Activated CD4-positive, alpha-beta T cell treated with anti-CD3 and anti-CD28 coated beads for 36 hours (primary cell): Measurements from ENCODE around the gene DFFA. TPM values are rescaled to one million over a fixed set of nuclear protein-coding genes. Genes with fewer than 3 reads are reported as not detected.
A peak's percentile ranks its signal among the peaks of the same experiment; 100 is the strongest.
"Not testable (repeated sequence)": the region's sequence is repeated elsewhere in the genome, so short reads cannot be mapped to it uniquely, and the experiment has no call there.

Source experiments
- ATAC-seq: fragments of 200-7000 bp; cut with Tn5 transposase; one replicate; pipeline ENCODE4 v1.10.0; 2021; ENCODE audit warnings: mild to moderate bottlenecking, moderate library complexity
- CTCF ChIA-PET: fragments of 350-600 bp; sonication (Branson Sonifier 250); formaldehyde crosslinking; loops from one replicate; lab custom pipeline; 2021; ENCODE audit warnings: antibody characterized with exemption; lab: Charles Lee
- POLR2A ChIA-PET: fragments of 350-600 bp; sonication (Branson Sonifier 250); formaldehyde crosslinking; loops from one replicate; lab custom pipeline; 2021; ENCODE audit warnings: antibody characterized with exemption, inconsistent platforms; lab: Charles Lee
- DNase-seq: peaks from one replicate; pipeline ENCODE4 v3.0.0-alpha.2; 2020
- H3K27ac Mint-ChIP-seq: one replicate; pipeline ENCODE4 v1.8.0; 2021; ENCODE audit warnings: mixed read lengths
- H3K27me3 Mint-ChIP-seq: one replicate; pipeline ENCODE4 v1.8.0; 2021; ENCODE audit warnings: mixed read lengths
- H3K36me3 Mint-ChIP-seq: one replicate; pipeline ENCODE4 v1.8.0; 2021; ENCODE audit warnings: low read depth, mixed read lengths
- H3K4me1 Mint-ChIP-seq: one replicate; pipeline ENCODE4 v1.8.0; 2021; ENCODE audit warnings: mixed read lengths
- H3K4me3 Mint-ChIP-seq: one replicate; pipeline ENCODE4 v1.8.0; 2021; ENCODE audit warnings: mild to moderate bottlenecking, moderate library complexity, mixed read lengths
- H3K9me3 Mint-ChIP-seq: one replicate; pipeline ENCODE4 v1.8.0; 2021; ENCODE audit warnings: low read depth, mixed read lengths
- intact Hi-C, 2 experiments: fragments of 100-400 bp; cut with DNase I in 1 of 2; cut with micrococcal nuclease in 1 of 2; formaldehyde crosslinking; loops; one replicate each; pipeline versions ENCODE4 v1.14.2 to v1.15.1; 2022 to 2024; cut with DNase I, micrococcal nuclease
- total RNA-seq, 2 experiments: library from RNA; stranded (reverse); gene quantifications; one replicate each; pipeline ENCODE4 v1.2.3, GENCODE V29; 2021

DFFA gene
- total RNA-seq, 2 experiments from 2014 or later: 45.7 to 46.4 TPM

DNA sequence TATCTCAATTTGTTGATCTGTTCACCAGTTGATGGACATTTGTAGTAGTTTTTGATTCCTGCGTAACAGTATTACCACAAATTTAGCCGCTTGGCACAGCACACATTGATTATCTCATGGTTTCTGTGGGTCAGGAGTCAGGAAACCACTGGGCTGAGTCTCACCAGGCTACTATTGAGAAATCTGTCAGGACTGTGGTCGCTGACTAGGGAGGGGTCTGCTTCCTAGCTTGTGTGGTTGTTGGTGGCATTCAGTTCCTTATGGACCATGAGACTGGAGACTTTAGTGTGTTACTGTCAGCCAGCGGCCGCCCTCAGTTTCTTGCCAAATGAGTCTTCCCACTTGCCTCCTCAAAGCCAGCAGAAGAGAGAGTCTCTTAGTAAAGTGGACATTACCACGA, 12.2 kb upstream of the DFFA start:
- Mint-ChIP-seq H3K36me3 (peaks cover 7% of the 10 kb centered on the region), H3K9me3 (no peaks in the 10 kb centered on the region), H3K27me3 (no peaks in the 10 kb centered on the region), H3K27ac (no peak overlapping the region), H3K4me1 (peaks cover 6% of the 10 kb centered on the region), H3K4me3 (no peak overlapping the region)
- intact Hi-C loops: no loop called here
- DNase-seq (no peak), ATAC-seq (no peak)
- ChIA-PET CTCF (interaction anchor here (3.4 kb wide), 1 partner anchor 10 kb away, joined by 26 read pairs; no protein-coding TSS in a partner anchor), POLR2A (no interaction called here)

DNA sequence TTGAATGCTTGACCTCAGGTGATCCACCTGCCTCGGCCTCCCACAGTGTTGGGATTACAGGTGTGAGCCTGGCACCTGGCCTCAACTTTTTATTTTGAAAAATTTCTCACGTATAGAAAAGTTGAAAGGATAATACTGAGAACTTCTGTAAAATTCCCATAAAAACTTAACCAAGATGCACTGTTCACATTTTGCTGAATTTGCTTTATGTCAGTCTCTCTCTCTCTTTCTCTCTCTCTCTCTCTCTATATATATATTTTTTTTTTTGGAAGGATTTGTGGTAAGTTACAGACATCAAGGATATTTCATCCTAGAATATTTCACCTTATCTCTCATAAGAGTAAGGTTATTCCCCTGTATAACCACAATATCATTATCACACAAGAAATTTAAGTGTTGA, 8.3 kb upstream of the DFFA start:
- Mint-ChIP-seq H3K27ac (no peak overlapping the region), H3K4me3 (no peak overlapping the region), H3K9me3 (no peaks in the 10 kb centered on the region), H3K27me3 (no peaks in the 10 kb centered on the region), H3K36me3 (peaks cover 3% of the 10 kb centered on the region), H3K4me1 (peaks cover 21% of the 10 kb centered on the region)
- ATAC-seq (no peak), DNase-seq (no peak)
- ChIA-PET POLR2A (no interaction called here), CTCF (no interaction called here)
- intact Hi-C loops: no loop called here

DNA sequence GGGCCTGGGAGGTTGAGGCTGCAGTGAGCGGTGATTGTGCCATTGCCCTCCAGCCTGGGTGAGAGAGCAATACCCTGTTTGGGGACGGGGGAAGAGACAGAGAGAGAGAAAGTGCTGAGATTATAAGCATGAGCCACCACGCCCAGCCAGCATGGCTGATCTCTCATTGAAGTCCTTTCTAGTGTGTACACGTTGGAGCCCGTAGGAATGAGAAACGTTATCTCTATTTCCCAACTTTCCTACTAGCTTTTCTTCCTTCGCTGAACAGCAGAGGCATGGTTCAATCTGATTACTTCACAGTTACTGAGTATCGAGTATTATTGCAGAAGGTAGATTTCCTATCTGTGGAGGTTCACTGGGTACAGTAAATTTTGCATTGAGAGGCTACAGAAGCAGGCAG, 7.0 kb upstream of the DFFA start:
- no peaks in the 10 kb centered on the region for H3K27me3 Mint-ChIP-seq
- H3K36me3 Mint-ChIP-seq: no peaks in the 10 kb centered on the region
- ATAC-seq: no peak
- POLR2A ChIA-PET: no interaction called here
- peaks cover 25% of the 10 kb centered on the region for H3K4me1 Mint-ChIP-seq
- intact Hi-C loops: loop anchor here (10.0 kb wide), 2 partner anchors 84 to 1326 kb away; partner anchors contain the start of genes CLCN6 (in 1 of the 2), MTHFR (in 1 of the 2) and PGD (in 1 of the 2)
- no peak for DNase-seq
- no peak overlapping the region for H3K4me3 Mint-ChIP-seq
- CTCF ChIA-PET: interaction anchor here (2.3 kb wide), 1 partner anchor 16 kb away, joined by 17 read pairs; no protein-coding TSS in a partner anchor
- no peaks in the 10 kb centered on the region for H3K9me3 Mint-ChIP-seq
- no peak overlapping the region for H3K27ac Mint-ChIP-seq

DNA sequence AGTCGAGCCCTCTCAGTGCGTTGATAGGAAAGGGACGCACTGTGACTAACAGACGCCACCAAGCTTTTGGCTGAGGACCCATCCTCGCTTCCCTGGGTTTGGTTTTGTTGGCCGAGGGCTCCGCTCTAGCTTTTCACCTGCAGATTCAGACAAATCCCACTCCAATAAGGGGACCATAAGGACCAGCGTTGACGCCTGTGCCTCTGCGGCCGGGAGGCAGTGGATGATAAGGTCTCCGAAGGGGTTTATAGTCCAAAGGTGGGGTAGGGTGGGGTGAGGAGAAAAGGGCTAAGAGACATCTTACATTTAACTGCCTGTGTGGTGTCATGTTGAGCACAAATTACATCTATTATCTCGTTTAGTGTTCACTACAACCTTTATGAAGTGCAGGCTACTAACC, 3.2 kb upstream of the DFFA start:
- Mint-ChIP-seq H3K4me1 (peaks cover 40% of the 10 kb centered on the region), H3K9me3 (no peaks in the 10 kb centered on the region), H3K27ac (peak overlapping the region; percentile 90), H3K4me3 (peak overlapping the region; percentile 99), H3K36me3 (no peaks in the 10 kb centered on the region), H3K27me3 (no peaks in the 10 kb centered on the region)
- ChIA-PET POLR2A (no interaction called here), CTCF (interaction anchor here (0.8 kb wide), 1 partner anchor 403 kb away, joined by 3 read pairs; no protein-coding TSS in a partner anchor)
- intact Hi-C loops: loop anchor here (2.0 to 10.0 kb wide), 4 partner anchors 19 to 1329 kb away; partner anchors contain the start of genes CLCN6 (in 1 of the 2), MTHFR (in 1 of the 2), MTOR (in 1 of the 2) and PGD (in 1 of the 2)
- no peak for DNase-seq
- peak; percentile 0 for ATAC-seq

DNA sequence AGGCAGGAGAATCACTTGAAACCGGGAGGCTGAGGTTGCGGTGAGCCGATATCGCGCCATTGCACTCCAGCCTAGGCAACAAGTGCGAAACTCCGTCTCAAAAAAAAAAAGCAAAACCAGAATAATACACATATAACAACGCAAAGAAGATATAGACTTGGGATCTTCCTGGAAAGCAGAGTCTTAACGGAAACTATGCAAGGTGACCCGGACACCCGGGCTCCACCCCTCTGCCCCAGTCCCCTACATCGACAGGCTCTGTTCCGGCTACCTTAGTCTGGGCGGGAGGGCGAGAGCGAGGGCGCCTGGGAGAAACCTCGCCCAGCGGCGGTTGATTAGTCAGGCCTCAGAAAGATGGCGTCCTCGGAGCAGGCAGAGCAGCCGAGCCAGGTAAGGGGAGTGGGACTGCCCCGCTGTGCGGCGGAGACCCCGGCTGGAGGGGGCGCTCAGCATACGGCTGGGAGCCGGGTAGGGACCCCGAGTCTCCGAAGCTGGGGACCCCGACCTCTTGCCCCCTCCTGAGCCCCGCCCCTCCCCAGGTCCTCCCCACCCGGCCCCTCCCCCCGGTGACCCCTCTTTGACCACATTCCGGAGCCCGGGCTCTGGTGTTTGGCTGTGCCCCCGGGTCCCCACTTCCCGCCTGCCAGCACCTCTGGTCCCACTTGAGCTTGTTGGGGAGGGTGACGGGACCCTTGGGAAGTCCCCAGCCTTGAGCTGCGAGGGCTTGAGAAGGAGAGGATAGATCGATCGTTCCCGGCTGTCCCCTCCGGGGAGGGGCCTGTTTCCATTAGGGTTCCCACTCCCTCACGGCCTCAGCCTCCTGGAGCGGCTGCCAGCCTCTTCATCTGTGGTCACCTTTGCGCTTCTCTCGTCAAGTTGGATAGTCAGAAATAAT, 2.5 kb upstream of the DFFA start, which contains the start of gene PEX14:
Gene PEX14 (plus strand): TSS at position 338 of the 895 bp plus-strand sequence. CDS start 17 bp downstream, at position 355.
- Mint-ChIP-seq H3K27ac (peak within 1 kb of the TSS; percentile 91), H3K9me3 (no peaks in the 10 kb centered on the region), H3K36me3 (no peaks in the 10 kb centered on the region), H3K4me3 (peak within 1 kb of the TSS; percentile 99), H3K27me3 (no peaks in the 10 kb centered on the region), H3K4me1 (peaks cover 40% of the 10 kb centered on the region)
- ATAC-seq (peak; percentile 87), DNase-seq (peak; percentile 95)
- intact Hi-C loops: loop anchor here (1.0 to 10.0 kb wide), 10 partner anchors 20 to 1330 kb away; partner anchors contain the start of genes CLCN6 (in 1 of the 2), KIF1B (in 1 of the 2), MTHFR (in 1 of the 2) and MTOR (in 1 of the 2)
- CTCF ChIA-PET: interaction anchor here (0.8 kb wide), 1 partner anchor 403 kb away, joined by 3 read pairs; no protein-coding TSS in a partner anchor
- POLR2A ChIA-PET: no interaction called here

DNA sequence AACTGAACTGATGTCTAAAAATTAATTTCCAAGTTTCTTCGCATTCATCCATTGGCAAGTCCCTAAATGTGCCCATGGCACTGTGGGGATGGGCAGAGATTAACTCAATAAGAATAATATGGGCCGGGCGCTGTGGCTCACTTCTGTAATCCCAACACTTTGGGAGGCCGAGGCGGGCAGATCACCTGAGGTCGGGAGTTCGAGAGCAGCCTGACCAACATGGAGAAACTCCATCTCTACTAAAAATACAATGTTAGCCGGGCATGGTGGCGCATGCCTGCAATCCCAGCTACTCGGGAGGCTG, 1.9 kb upstream of the DFFA start:
- Mint-ChIP-seq H3K4me1 (peaks cover 37% of the 10 kb centered on the region), H3K4me3 (peak overlapping the region; percentile 99), H3K27ac (peak overlapping the region; percentile 91)
- ATAC-seq, DNase-seq, POLR2A ChIA-PET, H3K9me3 Mint-ChIP-seq, H3K36me3 Mint-ChIP-seq, H3K27me3 Mint-ChIP-seq: not testable (repeated sequence)
- intact Hi-C loops: loop anchor here (1.0 to 10.0 kb wide), 10 partner anchors 21 to 1331 kb away; partner anchors contain the start of genes CLCN6 (in 1 of the 2), KIF1B (in 1 of the 2), MTHFR (in 1 of the 2) and MTOR (in 1 of the 2)
- CTCF ChIA-PET: interaction anchor here (1.1 kb wide), 1 partner anchor 36 kb away, joined by 3 read pairs; no protein-coding TSS in a partner anchor

DNA sequence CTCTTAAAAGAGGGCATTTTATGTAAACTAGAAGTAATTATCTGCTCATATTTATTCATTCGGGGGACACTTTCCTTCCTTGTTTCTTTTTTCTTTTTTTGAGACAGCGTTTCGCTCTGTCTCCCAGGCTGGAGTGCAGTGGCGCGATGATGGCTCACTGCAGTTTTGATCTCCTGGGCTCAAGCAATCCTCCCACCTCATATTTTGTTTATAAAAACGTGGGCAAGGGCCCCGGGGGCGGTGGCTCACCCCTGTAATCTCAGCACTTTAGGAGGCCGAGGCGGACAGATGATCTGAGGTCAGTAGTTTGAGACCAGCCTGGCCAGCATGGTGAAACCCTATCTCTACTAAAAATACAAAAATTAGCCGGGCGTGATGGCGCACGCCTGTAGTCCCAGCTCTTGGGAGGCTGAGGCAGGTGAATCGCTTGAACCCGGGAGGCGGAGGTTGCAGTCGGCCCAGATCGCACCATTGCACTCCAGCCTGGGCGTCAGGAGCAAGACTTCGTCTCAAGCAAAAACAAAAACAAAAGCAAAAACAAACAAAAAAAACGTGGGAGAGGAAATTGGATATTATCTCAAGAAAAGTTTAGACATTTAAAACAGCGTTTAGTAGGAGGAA, 926 bp upstream of the DFFA start:
- Mint-ChIP-seq H3K36me3 (peaks cover 10% of the 10 kb centered on the region), H3K4me3 (peak overlapping the region; percentile 97), H3K4me1 (peaks cover 38% of the 10 kb centered on the region), H3K27ac (peak overlapping the region; percentile 92), H3K9me3 (no peaks in the 10 kb centered on the region), H3K27me3 (no peaks in the 10 kb centered on the region)
- no peak for DNase-seq
- no peak for ATAC-seq
- intact Hi-C loops: loop anchor here (2.0 to 10.0 kb wide), 5 partner anchors 42 to 1332 kb away; partner anchors contain the start of genes CENPS (in 1 of the 2), CLCN6 (in 1 of the 2), MTHFR (in 1 of the 2) and PGD (in 1 of the 2)
- POLR2A ChIA-PET: no interaction called here
- CTCF ChIA-PET: interaction anchor here (1.1 to 2.1 kb wide), 4 partner anchors 22 to 44 kb away, joined by 3 to 7 read pairs (median 4); no protein-coding TSS in a partner anchor

DNA sequence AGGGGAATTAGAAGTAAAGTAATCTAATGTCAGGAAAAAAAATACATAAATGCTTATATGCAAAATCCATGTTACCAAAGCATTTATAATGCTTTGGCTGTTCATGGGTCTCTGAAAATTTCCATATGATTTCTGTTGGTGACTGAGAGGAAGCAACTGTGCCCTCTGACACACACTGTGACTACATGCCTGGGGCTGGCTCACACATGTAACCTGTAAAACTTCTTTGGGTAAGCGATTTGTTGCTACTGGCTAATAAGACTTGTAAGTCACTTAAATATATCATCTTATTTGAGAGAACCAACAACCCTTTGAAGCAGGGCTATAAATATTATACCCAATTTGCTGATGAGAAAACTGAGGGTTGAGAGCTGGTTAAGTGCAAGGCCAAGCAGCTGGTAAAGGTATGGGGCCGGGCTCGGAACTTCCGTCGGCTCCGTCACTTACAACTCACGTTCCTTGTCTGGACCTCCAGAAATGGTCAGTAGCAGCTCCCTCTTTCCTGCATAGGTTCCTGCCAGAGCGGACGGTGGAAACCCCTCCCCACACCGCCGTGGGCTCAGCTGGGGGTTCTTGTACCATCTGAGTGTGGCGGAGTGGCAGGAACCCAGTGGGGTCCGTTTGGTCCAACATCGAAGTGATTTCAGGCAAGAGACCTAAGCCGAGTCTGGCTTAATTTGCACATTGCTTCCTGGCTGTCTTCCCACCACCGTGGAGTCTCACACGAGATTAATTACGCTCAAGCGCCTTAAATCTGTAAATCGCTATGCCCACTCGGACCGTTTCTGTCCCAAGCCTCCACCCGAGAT, 714 bp downstream of the DFFA start:
- ChIA-PET POLR2A (no interaction called here), CTCF (interaction anchor here (0.8 to 2.1 kb wide), 4 partner anchors 23 to 42 kb away, joined by 3 to 7 read pairs (median 5); no protein-coding TSS in a partner anchor)
- no peaks in the 10 kb centered on the region for H3K9me3 Mint-ChIP-seq
- H3K4me1 Mint-ChIP-seq: peaks cover 31% of the 10 kb centered on the region
- DNase-seq (peak; percentile 12), ATAC-seq (no peak)
- H3K27ac Mint-ChIP-seq: peak overlapping the region; percentile 92
- no peaks in the 10 kb centered on the region for H3K27me3 Mint-ChIP-seq
- intact Hi-C loops: loop anchor here (1.0 to 10.0 kb wide), 13 partner anchors 40 to 1333 kb away; partner anchors contain the start of genes CENPS (in 2 of the 2), CLCN6 (in 1 of the 2), CTNNBIP1 (in 1 of the 2) and EXOSC10 (in 1 of the 2)
- H3K36me3 Mint-ChIP-seq: peaks cover 21% of the 10 kb centered on the region
- peak overlapping the region; percentile 97 for H3K4me3 Mint-ChIP-seq

DNA sequence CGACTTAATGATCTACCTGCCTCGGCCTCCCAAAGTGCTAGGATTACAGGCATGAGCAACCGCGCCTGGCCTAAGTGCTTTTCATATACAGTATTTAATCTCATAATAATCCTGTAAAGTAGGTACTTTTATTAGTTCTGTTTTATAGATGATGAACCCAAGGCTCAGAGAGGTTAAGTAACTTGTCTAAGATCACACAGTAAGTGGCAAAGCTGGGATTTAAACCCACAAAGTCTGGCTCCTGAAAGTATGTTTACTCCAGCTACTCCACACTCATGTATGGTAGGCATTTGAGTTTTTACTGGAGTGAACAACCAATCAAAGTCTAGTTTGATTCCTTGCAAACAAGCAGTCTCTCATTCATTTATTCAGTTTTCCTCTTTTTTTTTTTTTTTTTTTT, 2.3 kb downstream of the DFFA start:
- H3K4me1 Mint-ChIP-seq: peaks cover 21% of the 10 kb centered on the region
- intact Hi-C loops: loop anchor here (5.0 to 10.0 kb wide), 4 partner anchors 75 to 1335 kb away; partner anchors contain the start of genes CLCN6 (in 1 of the 2), MTHFR (in 1 of the 2), PGD (in 1 of the 2) and SLC25A33 (in 1 of the 2)

DNA sequence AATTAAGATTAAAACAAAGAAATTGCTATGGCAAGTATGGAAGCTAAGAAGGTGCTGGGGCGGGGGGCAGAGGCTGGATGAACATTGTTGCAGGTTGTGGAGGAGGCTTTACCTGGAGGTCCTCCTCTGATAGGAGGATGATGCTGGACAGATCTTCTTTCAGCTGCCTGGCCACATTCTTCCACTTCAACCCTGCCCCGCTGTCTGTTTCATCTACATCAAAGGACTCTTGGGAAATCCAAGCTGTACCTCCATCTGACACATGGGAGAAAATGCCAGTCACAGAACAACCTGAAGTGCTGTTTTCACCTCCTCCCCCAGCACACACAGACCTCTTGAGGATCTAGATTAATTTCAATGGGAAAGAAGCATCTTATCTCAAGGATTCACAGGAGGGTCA, 5.3 kb downstream of the DFFA start:
- no peak overlapping the region for H3K27ac Mint-ChIP-seq
- peaks cover 37% of the 10 kb centered on the region for H3K36me3 Mint-ChIP-seq
- DNase-seq (no peak), ATAC-seq (no peak)
- no peak overlapping the region for H3K4me3 Mint-ChIP-seq
- H3K27me3 Mint-ChIP-seq: no peaks in the 10 kb centered on the region
- CTCF ChIA-PET: interaction anchor here (0.7 kb wide), 1 partner anchor 99 kb away, joined by 5 read pairs; no protein-coding TSS in a partner anchor
- POLR2A ChIA-PET: no interaction called here
- intact Hi-C loops: no loop called here
- peaks cover 7% of the 10 kb centered on the region for H3K4me1 Mint-ChIP-seq
- H3K9me3 Mint-ChIP-seq: no peaks in the 10 kb centered on the region

More for the DNA sequence above, 2.3 kb downstream of the DFFA start:
- no peaks in the 10 kb centered on the region for H3K9me3 Mint-ChIP-seq
- no peak overlapping the region for H3K27ac Mint-ChIP-seq
- CTCF ChIA-PET: interaction anchor here (0.6 kb wide), 1 partner anchor 732 kb away, joined by 4 read pairs; no protein-coding TSS in a partner anchor
- H3K27me3 Mint-ChIP-seq: no peaks in the 10 kb centered on the region
- POLR2A ChIA-PET: no interaction called here
- no peak for DNase-seq
- H3K36me3 Mint-ChIP-seq: peaks cover 23% of the 10 kb centered on the region
- no peak overlapping the region for H3K4me3 Mint-ChIP-seq
- ATAC-seq: no peak
